ENCODE data around the gene KCNJ6.
"Not testable (repeated sequence)": the region's sequence is repeated elsewhere in the genome, so short reads cannot be mapped to it uniquely, and the experiment has no call there.

The KCNJ6 gene

GRCh38 chr21:37595944-37596343 lies 320.3 kb downstream of the KCNJ6 start:
- DNase-seq (ENCODE audit: low read depth): no peak

DNA sequence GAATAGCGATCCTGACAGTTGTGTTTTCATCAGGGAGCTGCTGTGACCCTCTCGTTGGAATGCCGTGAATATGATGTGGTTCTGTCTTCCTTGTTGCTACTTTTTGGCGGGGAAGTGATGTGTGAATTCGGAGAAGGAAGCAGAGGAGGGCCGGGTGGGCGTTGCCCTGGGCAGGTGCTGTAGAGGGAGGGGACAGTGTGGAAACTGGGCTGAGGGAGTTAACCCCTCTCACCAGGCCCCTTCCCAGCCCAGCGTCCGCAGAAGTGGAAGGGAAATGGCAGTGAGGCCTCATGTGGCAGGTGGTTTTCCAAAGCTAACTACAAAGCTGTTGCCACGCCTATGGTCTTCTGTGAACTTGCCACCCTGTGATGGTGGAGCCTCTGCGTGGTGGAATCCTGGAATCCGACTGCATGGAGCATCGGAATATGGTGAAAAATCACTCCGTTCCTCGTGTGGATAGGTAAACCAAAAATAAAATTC lies 321.7 kb downstream of the KCNJ6 start:
- DNase-seq (ENCODE audit: low read depth): no peak

DNA sequence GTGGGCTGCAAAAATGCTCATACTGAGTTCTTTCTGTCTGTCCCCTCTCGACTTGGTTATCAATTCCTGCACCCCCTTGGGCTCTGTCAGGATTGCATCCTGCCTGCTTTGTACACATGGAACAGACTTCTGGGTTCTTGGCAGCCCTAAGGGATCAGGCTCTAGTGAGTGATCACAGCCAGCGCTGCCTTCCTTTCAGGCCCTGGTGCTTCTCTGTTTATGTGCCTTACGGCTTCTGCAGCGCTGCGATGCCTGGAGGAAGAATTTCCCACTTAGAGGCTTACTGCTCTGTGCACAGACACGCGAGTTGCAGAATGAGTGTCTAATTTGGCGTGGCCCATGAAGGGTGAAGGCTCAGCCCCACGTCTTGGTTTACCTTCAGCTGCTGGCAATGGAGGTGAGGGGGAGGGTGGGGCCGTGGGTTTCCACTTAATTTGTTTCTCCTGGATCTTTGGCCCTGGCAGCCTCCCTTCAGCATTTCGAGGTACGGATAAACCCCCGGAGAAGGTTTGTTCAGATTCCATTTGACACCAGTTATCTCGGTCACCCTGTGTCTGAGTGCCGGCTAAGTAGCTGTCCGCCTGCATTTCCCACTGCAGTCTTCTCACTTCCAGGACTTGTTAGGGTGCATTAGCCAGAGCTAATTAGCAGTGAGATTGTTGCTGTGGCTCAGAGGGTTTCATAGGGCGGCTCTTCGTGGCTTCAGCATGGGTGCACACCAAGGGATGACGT lies 322.4 kb downstream of the KCNJ6 start:
- DNase-seq (ENCODE audit: low read depth): no peak

- DNase-seq (ENCODE audit: low read depth): no peak
Observed at GRCh38 chr21:37593015-37593414, 323.2 kb downstream of the KCNJ6 start.

- no peak for DNase-seq (ENCODE audit: low read depth)
Observed at GRCh38 chr21:37592496-37592895, 323.8 kb downstream of the KCNJ6 start.

DNA sequence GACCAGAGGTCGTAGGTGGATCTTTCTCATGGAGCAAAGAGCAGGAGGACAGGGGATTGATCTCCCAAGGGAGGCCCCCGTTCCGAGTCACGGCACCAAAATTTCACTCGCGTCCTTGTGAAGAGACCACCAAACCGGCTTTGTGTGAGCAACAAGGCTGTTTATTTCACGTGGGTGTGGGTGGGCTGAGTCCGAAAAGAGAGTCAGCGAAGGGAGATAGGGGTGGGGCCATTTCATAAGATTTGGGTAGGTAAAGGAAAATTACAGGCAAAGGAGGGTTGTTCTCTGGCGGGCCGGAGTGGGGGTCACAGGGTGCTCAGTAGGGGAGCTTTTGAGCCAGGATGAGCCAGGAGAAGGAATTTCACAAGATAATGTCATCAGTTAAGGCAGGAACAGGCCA lies 324.3 kb downstream of the KCNJ6 start:
- DNase-seq (ENCODE audit: low read depth): not testable (repeated sequence)

DNA sequence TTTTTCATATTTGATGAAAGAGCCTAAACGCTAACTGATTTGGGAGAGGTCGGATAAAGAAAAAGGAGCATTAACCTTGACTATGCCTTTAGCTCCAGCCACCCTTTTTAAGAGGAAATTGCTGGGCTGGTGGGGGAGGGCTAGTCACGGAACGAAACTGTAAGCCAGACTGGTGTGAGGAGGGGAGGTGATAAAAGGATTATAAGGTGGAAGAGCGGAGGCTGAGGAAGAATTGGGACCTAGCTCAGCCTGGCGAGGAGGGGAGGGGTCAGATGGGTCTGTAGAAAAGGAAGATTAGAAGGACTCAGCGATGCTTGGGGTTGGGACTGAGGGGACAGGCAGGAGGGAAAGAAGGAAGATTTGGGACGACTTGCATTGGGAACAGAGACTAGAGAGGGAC lies 325.4 kb downstream of the KCNJ6 start:
- DNase-seq (ENCODE audit: low read depth): not testable (repeated sequence)

DNA sequence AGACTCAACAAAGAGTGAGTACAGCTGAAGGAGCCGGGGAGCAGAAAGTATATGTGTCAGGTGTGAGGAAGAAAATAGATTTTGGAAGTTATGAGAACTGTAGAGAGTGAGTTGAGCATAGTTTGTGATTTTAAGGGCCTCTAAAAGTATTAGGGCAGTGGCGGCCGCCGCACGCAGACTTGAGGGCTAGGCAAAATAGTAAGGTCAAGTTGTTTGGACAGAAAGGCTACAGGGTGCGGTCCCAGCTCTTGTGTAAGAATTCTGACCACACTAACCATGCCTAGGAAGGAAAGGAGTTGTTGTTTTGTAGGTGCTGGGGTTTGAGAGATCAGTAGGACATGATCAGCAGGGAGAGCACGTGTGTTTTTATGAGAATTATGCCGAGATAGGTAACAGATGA lies 327.6 kb downstream of the KCNJ6 start:
- not testable (repeated sequence) for DNase-seq (ENCODE audit: low read depth)

GRCh38 chr21:37587635-37588177 lies 328.6 kb downstream of the KCNJ6 start:
- no peak for DNase-seq (ENCODE audit: low read depth)

- no peak for DNase-seq (ENCODE audit: low read depth)
Observed at GRCh38 chr21:37587203-37587602, 329.1 kb downstream of the KCNJ6 start.

DNA sequence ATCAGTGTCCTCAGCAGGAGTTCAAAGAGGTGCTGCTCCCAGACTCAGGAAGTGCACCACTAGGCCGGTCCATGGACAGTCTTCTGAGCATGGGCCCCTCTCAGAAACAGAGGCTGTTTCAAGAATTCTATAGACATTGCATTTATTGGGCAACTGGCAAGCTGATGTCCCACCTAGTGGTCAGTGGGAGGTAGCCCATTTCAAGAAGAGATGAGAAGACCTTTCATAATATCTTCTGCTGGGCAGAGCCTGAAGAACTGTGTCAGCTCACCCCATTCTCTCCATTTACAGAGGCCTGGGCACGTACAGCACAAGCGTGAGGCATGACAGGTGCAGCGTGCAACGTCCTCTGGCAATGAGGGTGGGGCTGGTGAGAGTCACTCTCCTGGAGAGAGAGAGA lies 333.7 kb downstream of the KCNJ6 start:
- DNase-seq (ENCODE audit: low read depth): no peak

DNA sequence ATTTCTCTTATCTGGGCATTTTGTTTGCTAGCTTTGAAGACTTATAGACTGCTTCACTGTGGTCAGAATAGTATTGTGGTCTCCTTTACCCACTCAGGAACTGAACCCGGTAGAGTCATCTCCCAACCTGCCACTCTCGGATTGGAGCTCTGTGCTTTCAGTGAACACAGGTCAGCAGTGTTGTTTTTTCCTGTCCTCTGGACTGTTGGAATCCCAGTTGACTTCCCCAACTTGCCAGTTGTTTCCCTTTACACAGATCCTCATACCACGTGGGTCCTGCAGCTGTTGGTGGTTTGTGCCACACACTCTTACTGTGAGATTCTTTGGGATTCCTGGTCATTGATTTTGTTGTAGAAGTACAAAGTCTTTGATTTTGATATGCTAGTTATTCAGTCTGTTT lies 335.6 kb downstream of the KCNJ6 start:
- DNase-seq (ENCODE audit: low read depth): no peak

DNA sequence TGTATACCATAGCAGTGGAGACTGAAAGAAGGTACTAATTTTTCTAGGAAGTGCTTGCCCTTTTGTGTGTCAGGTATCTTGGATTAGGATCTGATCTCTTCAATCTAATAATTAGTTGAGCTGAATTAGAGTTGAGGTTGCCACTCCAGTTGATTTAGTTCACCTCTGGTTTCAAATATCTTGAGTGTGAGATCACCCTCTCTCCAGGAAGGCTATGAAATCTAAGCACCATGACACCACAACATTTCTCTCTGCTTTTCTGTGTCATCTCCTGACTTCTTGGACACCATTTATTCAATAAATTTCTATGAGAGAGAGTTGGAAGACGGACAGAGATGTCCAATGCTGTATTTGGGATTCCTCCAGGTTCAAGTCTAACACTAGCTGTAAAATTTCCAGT lies 336.9 kb downstream of the KCNJ6 start:
- DNase-seq (ENCODE audit: low read depth): no peak

DNA sequence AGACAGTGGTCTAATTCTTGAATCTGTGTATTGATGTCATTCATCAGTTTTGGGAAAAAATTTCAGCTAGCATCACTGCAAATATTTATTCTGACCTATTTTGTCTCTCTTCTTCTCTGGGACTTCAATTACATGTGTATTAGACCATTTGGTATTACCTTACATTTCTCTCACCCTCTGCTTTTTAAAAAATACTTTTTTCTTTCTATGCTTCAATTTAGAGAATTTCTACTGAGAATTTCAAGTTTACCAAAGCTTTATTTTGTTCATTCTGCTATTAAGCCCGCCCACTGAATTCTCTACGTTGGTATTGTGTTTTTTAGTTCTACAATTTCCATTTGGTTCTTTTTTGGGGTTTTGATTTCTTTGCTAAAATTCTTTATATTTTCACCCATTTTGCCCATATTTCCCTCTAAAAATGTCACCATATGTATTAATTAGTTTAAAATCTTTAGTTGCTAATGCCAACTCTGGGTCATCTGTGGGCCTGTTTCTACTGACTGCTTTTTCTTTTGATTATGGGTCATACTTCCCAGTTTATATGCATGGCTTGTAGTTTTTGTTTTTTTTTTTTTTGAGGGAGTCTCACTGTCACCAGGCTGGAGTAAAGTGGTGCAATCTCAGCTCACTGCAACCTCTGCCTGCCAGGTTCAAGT lies 337.7 kb downstream of the KCNJ6 start:
- DNase-seq (ENCODE audit: low read depth): no peak

GRCh38 chr21:37576929-37577328 lies 339.3 kb downstream of the KCNJ6 start:
- DNase-seq (ENCODE audit: low read depth): not testable (repeated sequence)

GRCh38 chr21:37575580-37575979 lies 340.7 kb downstream of the KCNJ6 start:
- no peak for DNase-seq (ENCODE audit: low read depth)

DNA sequence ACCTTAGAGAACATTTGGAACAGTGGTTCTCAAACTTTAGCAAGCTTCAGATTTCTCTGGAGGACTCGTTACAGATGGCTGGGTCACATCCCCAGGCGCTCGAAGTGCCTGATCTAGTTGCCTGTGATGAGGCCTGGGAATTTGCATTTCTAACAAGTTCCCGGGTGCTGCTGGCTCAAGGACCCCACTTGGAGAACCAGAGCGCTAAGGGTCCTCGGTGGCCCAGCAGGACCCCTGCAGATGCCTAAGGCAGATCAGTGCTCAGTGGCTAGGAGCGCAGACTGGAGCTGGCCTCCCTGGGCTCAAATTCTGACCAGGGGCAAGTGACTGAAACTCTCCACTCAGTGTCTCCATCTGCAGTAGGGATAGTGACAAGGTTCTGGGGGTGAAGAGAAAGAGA lies 341.5 kb downstream of the KCNJ6 start:
- DNase-seq (ENCODE audit: low read depth): no peak

DNA sequence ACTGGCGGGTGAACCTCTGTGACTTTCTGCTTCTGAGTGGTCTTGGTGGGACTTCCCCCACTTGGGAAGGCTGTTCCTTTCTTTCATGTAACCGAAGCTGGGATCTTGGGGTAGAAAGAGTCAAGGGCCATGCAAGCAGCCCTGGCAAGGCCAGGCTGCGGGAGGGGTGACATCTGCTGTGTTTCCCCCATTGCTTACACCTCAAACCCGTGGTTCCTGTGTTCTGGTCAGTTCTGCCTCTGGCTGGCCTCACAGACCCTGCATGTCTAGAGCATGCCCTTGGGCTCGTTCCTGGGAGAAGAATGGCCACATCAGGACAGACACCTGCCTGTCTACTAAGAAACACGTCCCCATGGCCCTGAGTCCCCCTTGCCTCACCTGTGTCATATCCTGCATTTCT lies 341.9 kb downstream of the KCNJ6 start:
- DNase-seq (ENCODE audit: low read depth): no peak

GRCh38 chr21:37571442-37571841 lies 344.8 kb downstream of the KCNJ6 start:
- no peak for DNase-seq (ENCODE audit: low read depth)

GRCh38 chr21:37568916-37569315 lies 347.3 kb downstream of the KCNJ6 start:
- DNase-seq (ENCODE audit: low read depth): no peak

GRCh38 chr21:37568415-37568814 lies 347.8 kb downstream of the KCNJ6 start:
- no peak for DNase-seq (ENCODE audit: low read depth)

GRCh38 chr21:37566790-37567615 lies 349.3 kb downstream of the KCNJ6 start:
- no peak for DNase-seq (ENCODE audit: low read depth)

Data from T follicular helper cell (primary cell).